GM12878 (cell line): ENCODE data around the gene TMEM163. TPM values are rescaled to one million over a fixed set of nuclear protein-coding genes. Genes with fewer than 3 reads are reported as not detected.

Experiments
- ATAC-seq: fragments of 200-7000 bp; cut with Tn5 transposase; 3 replicates; pipeline ENCODE4 v1.9.1; 2020; ENCODE audit warnings: mild to moderate bottlenecking, moderate library complexity
- BruUV-seq: library from RNA; stranded (reverse); fragments of 400-500 nt; replicated peaks from 2 replicates; lab custom pipeline; 2021; lab: Mats Ljungman, UMichigan
- CTCF ChIA-PET: fragments of 300-600 bp; sonication (Branson Sonifier 250); formaldehyde crosslinking; extraction: SDS; loops from one replicate; lab custom pipeline; 2021; ENCODE audit warnings: inconsistent platforms; lab: Yijun Ruan, JAX
- POLR2A ChIA-PET: fragments of 350-600 bp; formaldehyde crosslinking; extraction: SDS; loops from one replicate; lab custom pipeline; 2021; ENCODE audit warnings: inconsistent platforms; lab: Charles Lee
- RAD21 ChIA-PET: fragments of 300-600 bp; sonication (Branson Sonifier 250); formaldehyde crosslinking; loops from one replicate; lab custom pipeline; 2023; ENCODE audit warnings: antibody characterized with exemption; ENCODE audit not compliant: unreplicated experiment; lab: Charles Lee
- SMC1A ChIA-PET: fragments of 300-600 bp; sonication (Branson Sonifier 250); formaldehyde crosslinking; loops from one replicate; lab custom pipeline; 2023; ENCODE audit not compliant: unreplicated experiment, uncharacterized antibody; lab: Charles Lee
- DNase-seq: peaks from one replicate; pipeline ENCODE4 v3.0.0-alpha.2; 2011; ENCODE audit warnings: low read depth, low spot score
- FAIRE-seq: peaks from 3 replicates; lab custom pipeline; 2011; peaks lifted over from hg19 to GRCh38; lab: Jason Lieb, UNC
- H2AFZ ChIP-seq: 2 replicates; pipeline ENCODE4 v1.6.0; 2011; ENCODE audit warnings: low read depth, low read length, control low read depth; ENCODE audit not compliant: control insufficient read depth
- H3K27ac ChIP-seq: 2 replicates; pipeline ENCODE4 v1.5.1; 2011; ENCODE audit warnings: control low read depth; ENCODE audit not compliant: control insufficient read depth, insufficient read depth
- H3K27me3 ChIP-seq, 2 experiments: replicated peaks in 1 of 2; 2 replicates each; pipeline versions ENCODE4 v1.6.0 to v1.6.1; 2011; ENCODE audit warnings: low read length in 1 of 2; ENCODE audit not compliant: control insufficient read depth in 2 of 2, insufficient read depth in 2 of 2
- H3K36me3 ChIP-seq, 2 experiments: 2 replicates each; pipeline ENCODE4 v1.5.1; 2011; ENCODE audit warnings: low read length in 1 of 2; ENCODE audit not compliant: control insufficient read depth in 2 of 2, insufficient read depth in 2 of 2
- H3K4me1 ChIP-seq: 2 replicates; pipeline ENCODE4 v1.6.1; 2011; ENCODE audit warnings: mild to moderate bottlenecking, low read length, moderate library complexity, mixed read lengths; ENCODE audit not compliant: control insufficient read depth, insufficient read depth
- H3K4me2 ChIP-seq: 2 replicates; pipeline ENCODE4 v1.6.0; 2011; ENCODE audit warnings: control low read depth; ENCODE audit not compliant: control insufficient read depth, insufficient read depth
- H3K4me3 ChIP-seq: fragments of 200-600 bp; sonication (generic); 2 replicates; pipeline ENCODE4 v1.5.1; 2016
- H3K79me2 ChIP-seq: 2 replicates; pipeline ENCODE4 v1.6.0; 2011; ENCODE audit warnings: low read length; ENCODE audit not compliant: control insufficient read depth, insufficient read depth
- H3K9ac ChIP-seq: 2 replicates; pipeline ENCODE4 v1.8.0; 2011; ENCODE audit warnings: low read length, control low read depth, mixed read lengths; ENCODE audit not compliant: control insufficient read depth, insufficient read depth
- H3K9me3 ChIP-seq: replicated peaks from 3 replicates; pipeline ENCODE4 v1.5.1; 2011; ENCODE audit warnings: mild to moderate bottlenecking, low read length; ENCODE audit not compliant: control insufficient read depth, insufficient read depth
- H4K20me1 ChIP-seq: 2 replicates; pipeline ENCODE4 v1.6.0; 2011; ENCODE audit not compliant: control insufficient read depth, insufficient read depth
- BCL11A ChIP-seq: IDR thresholded peaks from 2 replicates; pipeline ENCODE4 v1.6.1; 2011; ENCODE audit warnings: low read depth, low read length
- BRCA1 ChIP-seq: IDR thresholded peaks from 2 replicates; pipeline ENCODE4 v1.6.1; 2011; ENCODE audit warnings: low read depth, low read length, improper control_type of control experiment
- CEBPB ChIP-seq, 2 experiments: fragments of 150-350 bp in 1 of 2; IDR thresholded peaks; 2 replicates each; pipeline ENCODE4 v1.6.1; 2012 to 2014; ENCODE audit warnings: low read depth in 2 of 2, low read length in 2 of 2, borderline replicate concordance in 1 of 2, inconsistent platforms in 1 of 2
- MEF2B ChIP-seq: fragments of 450-650 bp; IDR thresholded peaks from 2 replicates; pipeline ENCODE4 v1.6.1; 2018; ENCODE audit warnings: mild to moderate bottlenecking, moderate library complexity; ENCODE audit not compliant: partially characterized antibody, poor library complexity, severe bottlenecking
- NFYA ChIP-seq: IDR thresholded peaks from 2 replicates; pipeline ENCODE4 v1.6.1; 2011; ENCODE audit warnings: low read depth, mild to moderate bottlenecking, low read length, improper control_type of control experiment, borderline replicate concordance
- POLR2AphosphoS2 ChIP-seq: IDR thresholded peaks from 2 replicates; pipeline ENCODE4 v1.6.1; 2011; ENCODE audit warnings: low read depth, mild to moderate bottlenecking, low read length, improper control_type of control experiment, moderate library complexity
- SIN3A ChIP-seq: IDR thresholded peaks from 2 replicates; pipeline ENCODE4 v1.6.1; 2012; ENCODE audit warnings: low read depth, low read length, improper control_type of control experiment
- ZBTB40 ChIP-seq: fragments of 450-650 bp; IDR thresholded peaks from 2 replicates; pipeline ENCODE4 v1.6.1; 2016; ENCODE audit warnings: mild to moderate bottlenecking, moderate library complexity, borderline replicate concordance
- WGBS: methylation state at CpG from one replicate; pipeline ENCODE4 v1.1.6; 2016; ENCODE audit warnings: low lambda C conversion rate; ENCODE audit not compliant: insufficient replicate concordance, insufficient coverage; ENCODE audit errors: missing lambda C conversion rate; 5-methylcytosine and 5-hydroxymethylcytosine counted together
- in situ Hi-C: fragments of 300-500 bp; cut with MboI; formaldehyde crosslinking; loops from 9 replicates; pipeline ENCODE4 v1.14.3; 2018; ENCODE audit warnings: mixed read lengths
- intact Hi-C: fragments of 100-400 bp; cut with micrococcal nuclease; formaldehyde crosslinking; loops from one replicate; pipeline ENCODE4 v1.14.2; 2022; ENCODE audit not compliant: unreplicated experiment
- polyA plus RNA-seq, 11 experiments: library from polyadenylated mRNA; depleted of rRNA in 4 of 11; unstranded in 6 of 11; stranded (reverse) in 5 of 11; fragments of >200 nt; fragmentation: Nextera tagmentation in 4 of 11; fragmentation: Illumina TruSeq in 1 of 11; extraction: Ambion mirVana in 4 of 11; extraction: Trizol in 1 of 11; gene quantifications; 1 replicate in 1 of 11; 2 replicates in 10 of 11; pipeline versions ENCODE4 v1.2.1 to v1.2.3, GENCODE V29; 2011 to 2016; ENCODE audit warnings: inconsistent platforms in 2 of 11, missing spikeins in 2 of 11, low read depth in 1 of 11
- total RNA-seq, 4 experiments: library from RNA; depleted of rRNA in 3 of 4; stranded (reverse); fragments of >200 nt in 3 of 4; fragmentation: Illumina TruSeq in 1 of 4; extraction: Trizol in 1 of 4; gene quantifications; 2 replicates each; pipeline versions ENCODE4 v1.2.1 to v1.2.3, GENCODE V29; 2013 to 2021

The TMEM163 gene
- total and polyA plus RNA-seq, 10 of the 15 experiments (the other 5 are each of a cell fraction or from before 2014, with no cell fraction given) = 0.05 to 0.11 (median 0.07) TPM; not detected in 4

- no peak for ATAC-seq
- Histone ChIP-seq H3K9me3 (no peaks in the 10 kb centered on the region; the same call in 2 of the 3 replicates), H3K27me3 (no peaks in the 10 kb centered on the region), H3K4me3 (no peak overlapping the region), H3K4me2 (no peak overlapping the region), H3K9ac (no peak overlapping the region), H3K27ac (no peak overlapping the region), H4K20me1 (no peaks in the 10 kb centered on the region), H3K4me1 (no peaks in the 10 kb centered on the region), H3K36me3 (no peaks in the 10 kb centered on the region), H2AFZ (no peak overlapping the region), H3K79me2 (no peaks in the 10 kb centered on the region)
- DNase-seq = no peak
- FAIRE-seq = no peak
- ChIA-PET RAD21 (no interaction called here), POLR2A (no interaction called here), CTCF (interaction anchor here (3.7 kb wide), 1 partner anchor 17 kb away, joined by 16 read pairs; no protein-coding TSS in a partner anchor), SMC1A (interaction anchor here (0.7 kb wide), 1 partner anchor 350 kb away, joined by 3 read pairs; no protein-coding TSS in a partner anchor)
- TF ChIP-seq NFYA (no peak), BRCA1 (no peak), POLR2AphosphoS2 (no peak), CEBPB (IDR thresholded peaks at IDR 0.05; ENCODE audit: borderline replicate concordance in 1 of 2, low read depth in 2 of 2, low read length in 2 of 2) (no peak), BCL11A (no peak), SIN3A (no peak), ZBTB40 (no peak), MEF2B (no peak)
- 53% methylated on average over 12 of the region's 12 CpGs for WGBS
- in situ Hi-C loops (no loop called here), intact Hi-C loops (no loop called here)
- BruUV-seq = no TSS peak
Measured at GRCh38 chr2:134468776-134469175, 250.0 kb downstream of the TMEM163 start.
